Measurements from ENCODE around the gene CSNK1A1L. TPM values are rescaled to one million over a fixed set of nuclear protein-coding genes. Genes with fewer than 3 reads are reported as not detected.
A peak's percentile ranks its signal among the peaks of the same experiment; 100 is the strongest.
"Not testable (repeated sequence)": the region's sequence is repeated elsewhere in the genome, so short reads cannot be mapped to it uniquely, and the experiment has no call there.

CSNK1A1L gene
- total and polyA plus RNA-seq, 10 donors, result not detected

- intact Hi-C loops (cut with DNase I; ENCODE audit: low total_unique reads), result no loop called here
- H3K27ac ChIP-seq, result peak overlapping the region; percentile 86 to 98 (median 95)
- H3K36me3 ChIP-seq, result peaks cover 0 to 6% (median 0%) of the 10 kb centered on the region in 6 donors
- H3K4me1 ChIP-seq, result peaks cover 0 to 35% (median 24%) of the 10 kb centered on the region in 6 donors
- no peak for DNase-seq
- WGBS, 5 donors, result 23 to 26% (median 24%) methylated on average over 10 of the region's 10 CpGs
- peak overlapping the region; percentile 54 to 90 (median 78) for H3K4me3 ChIP-seq
- H3K9me3 ChIP-seq, result no peaks in the 10 kb centered on the region
- no peaks in the 10 kb centered on the region for H3K27me3 ChIP-seq (replicated peaks in 1 of 7)
- TF ChIP-seq CTCF (IDR thresholded peaks at IDR 0.05 in 8 of 11, conservative IDR thresholded peaks at IDR 0.05 in 3 of 11) (no peak), POLR2AphosphoS5 (IDR thresholded peaks at IDR 0.05) (no peak), POLR2A (IDR thresholded peaks at IDR 0.05) (no peak)
These were observed 45.6 kb downstream of the CSNK1A1L start for GRCh38 chr13:37059848-37060192.

- TF ChIP-seq POLR2A (IDR thresholded peaks at IDR 0.05), result peak in 2 of 3 donors; percentile 30 to 75
- TF ChIP-seq CTCF (IDR thresholded peaks at IDR 0.05 in 8 of 11, conservative IDR thresholded peaks at IDR 0.05 in 3 of 11), result peak in 1 of 11 experiments; percentile 42
- peak; percentile 97 to 99 (median 97) for TF ChIP-seq POLR2AphosphoS5 (IDR thresholded peaks at IDR 0.05)
- H3K9me3 ChIP-seq, result no peaks in the 10 kb centered on the region
- peaks cover 0 to 6% (median 0%) of the 10 kb centered on the region in 6 donors for H3K36me3 ChIP-seq
- intact Hi-C loops (cut with DNase I; ENCODE audit: low total_unique reads), result no loop called here
- peak; percentile 99 for DNase-seq
- H3K27me3 ChIP-seq (replicated peaks in 1 of 7), result no peaks in the 10 kb centered on the region
- WGBS, 5 donors, result 0 to 1% (median 1%) methylated on average over 49 to 75 of the region's 75 CpGs
- peak within 1 kb of the TSS; percentile 86 to 98 (median 95) for H3K27ac ChIP-seq
- peaks cover 0 to 35% (median 24%) of the 10 kb centered on the region in 6 donors for H3K4me1 ChIP-seq
- peak within 1 kb of the TSS; percentile 54 to 90 (median 78) for H3K4me3 ChIP-seq
These were observed 46.3 kb downstream of the CSNK1A1L start, which contains the start of gene SUPT20H for GRCh38 chr13:37058910-37059847. TSS of gene SUPT20H (minus strand) at chr13:37059688. CDS start at chr13:37051490, 8,198 bp downstream.

- 91 to 100% (median 96%) methylated on average over 2 of the region's 2 CpGs for WGBS, 5 donors
- H3K9me3 ChIP-seq; intact Hi-C loops (cut with DNase I; ENCODE audit: low total_unique reads); H3K27me3 ChIP-seq (replicated peaks in 1 of 7); H3K4me3 ChIP-seq; H3K27ac ChIP-seq; DNase-seq: not testable (repeated sequence)
- H3K36me3 ChIP-seq, result peaks cover 0 to 17% (median under 1%) of the 10 kb centered on the region in 6 donors
- H3K4me1 ChIP-seq, result peaks cover 0 to 44% (median 29%) of the 10 kb centered on the region in 6 donors
These were observed 49.2 kb downstream of the CSNK1A1L start for GRCh38 chr13:37056228-37056627.

Other genes with a start within 250 kb of the CSNK1A1L start
- gene SMAD9, start 185.4 kb downstream of the CSNK1A1L start, total RNA-seq, result 1 to 10 TPM; 1.2 to 2.9 (median 1.7) TPM
- gene SMAD9, start 185.4 kb downstream of the CSNK1A1L start, polyA plus RNA-seq, result 1 to 10 TPM in 1 of 3 donors, under 1 TPM in 2; 0.67 to 1.1 (median 0.80) TPM
- 10 to 100 TPM; 20.8 to 36.8 (median 24.6) TPM for gene ALG5, start 106.3 kb downstream of the CSNK1A1L start, total RNA-seq
- 10 to 100 TPM; 24.4 to 29.6 (median 28.8) TPM for gene ALG5, start 106.3 kb downstream of the CSNK1A1L start, polyA plus RNA-seq
- 10 to 100 TPM; 24.9 to 43.7 (median 37.0) TPM for gene EXOSC8, start 104.9 kb downstream of the CSNK1A1L start, total RNA-seq
- gene EXOSC8, start 104.9 kb downstream of the CSNK1A1L start, polyA plus RNA-seq, result 10 to 100 TPM; 54.2 to 86.2 (median 70.3) TPM
- gene SUPT20H, start 46.0 kb downstream of the CSNK1A1L start, total RNA-seq, result 10 to 100 TPM; 53.8 to 95.3 (median 72.7) TPM
- 10 to 100 TPM; 22.0 to 22.9 (median 22.8) TPM for gene SUPT20H, start 46.0 kb downstream of the CSNK1A1L start, polyA plus RNA-seq

Measured in spleen (tissue), 11 donors.